Measurements from ENCODE around the gene RARA.
A peak's percentile ranks its signal among the peaks of the same experiment; 100 is the strongest.

The RARA gene

DNA sequence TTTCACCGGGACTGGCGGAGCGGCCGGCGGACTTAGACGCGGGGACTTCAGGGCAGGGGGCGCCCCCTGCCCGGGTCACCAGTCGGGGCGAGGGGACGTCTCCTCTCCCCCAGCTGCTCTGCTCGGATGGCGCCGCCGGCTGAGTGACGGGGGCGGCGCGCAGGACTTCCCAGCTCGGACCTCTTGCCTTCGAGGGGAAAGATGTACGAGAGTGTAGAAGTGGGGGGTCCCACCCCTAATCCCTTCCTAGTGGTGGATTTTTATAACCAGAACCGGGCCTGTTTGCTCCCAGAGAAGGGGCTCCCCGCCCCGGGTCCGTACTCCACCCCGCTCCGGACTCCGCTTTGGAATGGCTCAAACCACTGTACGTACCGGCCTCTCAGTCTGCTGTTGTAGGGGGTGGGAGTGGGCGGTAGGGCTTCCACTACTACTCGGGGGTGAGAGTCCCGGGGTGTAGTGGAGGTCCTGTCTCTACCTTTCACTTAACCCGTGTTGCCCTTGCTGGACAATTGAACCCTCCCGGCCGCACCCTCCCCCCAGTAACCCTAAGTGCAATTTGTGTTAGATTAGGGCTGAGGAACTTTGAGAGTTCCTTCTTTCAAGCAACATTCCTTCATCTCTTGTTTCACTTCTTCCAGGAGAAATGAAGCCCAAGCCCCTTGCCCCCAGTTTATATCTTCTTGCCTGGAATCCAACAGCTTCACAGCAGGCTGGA, 33.7 kb downstream of the RARA start:
- no peak for DNase-seq (ENCODE audit: low read depth)
- TF ChIP-seq, protein P1, sequence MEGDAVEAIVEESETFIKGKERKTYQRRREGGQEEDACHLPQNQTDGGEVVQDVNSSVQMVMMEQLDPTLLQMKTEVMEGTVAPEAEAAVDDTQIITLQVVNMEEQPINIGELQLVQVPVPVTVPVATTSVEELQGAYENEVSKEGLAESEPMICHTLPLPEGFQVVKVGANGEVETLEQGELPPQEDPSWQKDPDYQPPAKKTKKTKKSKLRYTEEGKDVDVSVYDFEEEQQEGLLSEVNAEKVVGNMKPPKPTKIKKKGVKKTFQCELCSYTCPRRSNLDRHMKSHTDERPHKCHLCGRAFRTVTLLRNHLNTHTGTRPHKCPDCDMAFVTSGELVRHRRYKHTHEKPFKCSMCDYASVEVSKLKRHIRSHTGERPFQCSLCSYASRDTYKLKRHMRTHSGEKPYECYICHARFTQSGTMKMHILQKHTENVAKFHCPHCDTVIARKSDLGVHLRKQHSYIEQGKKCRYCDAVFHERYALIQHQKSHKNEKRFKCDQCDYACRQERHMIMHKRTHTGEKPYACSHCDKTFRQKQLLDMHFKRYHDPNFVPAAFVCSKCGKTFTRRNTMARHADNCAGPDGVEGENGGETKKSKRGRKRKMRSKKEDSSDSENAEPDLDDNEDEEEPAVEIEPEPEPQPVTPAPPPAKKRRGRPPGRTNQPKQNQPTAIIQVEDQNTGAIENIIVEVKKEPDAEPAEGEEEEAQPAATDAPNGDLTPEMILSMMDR (IDR thresholded peaks at IDR 0.05; ENCODE audit: insufficient read depth, low read depth, low read length, missing control alignments) = no peak
- H3K4me3 ChIP-seq (ENCODE audit: low read length) = peak overlapping the region; percentile 52

DNA sequence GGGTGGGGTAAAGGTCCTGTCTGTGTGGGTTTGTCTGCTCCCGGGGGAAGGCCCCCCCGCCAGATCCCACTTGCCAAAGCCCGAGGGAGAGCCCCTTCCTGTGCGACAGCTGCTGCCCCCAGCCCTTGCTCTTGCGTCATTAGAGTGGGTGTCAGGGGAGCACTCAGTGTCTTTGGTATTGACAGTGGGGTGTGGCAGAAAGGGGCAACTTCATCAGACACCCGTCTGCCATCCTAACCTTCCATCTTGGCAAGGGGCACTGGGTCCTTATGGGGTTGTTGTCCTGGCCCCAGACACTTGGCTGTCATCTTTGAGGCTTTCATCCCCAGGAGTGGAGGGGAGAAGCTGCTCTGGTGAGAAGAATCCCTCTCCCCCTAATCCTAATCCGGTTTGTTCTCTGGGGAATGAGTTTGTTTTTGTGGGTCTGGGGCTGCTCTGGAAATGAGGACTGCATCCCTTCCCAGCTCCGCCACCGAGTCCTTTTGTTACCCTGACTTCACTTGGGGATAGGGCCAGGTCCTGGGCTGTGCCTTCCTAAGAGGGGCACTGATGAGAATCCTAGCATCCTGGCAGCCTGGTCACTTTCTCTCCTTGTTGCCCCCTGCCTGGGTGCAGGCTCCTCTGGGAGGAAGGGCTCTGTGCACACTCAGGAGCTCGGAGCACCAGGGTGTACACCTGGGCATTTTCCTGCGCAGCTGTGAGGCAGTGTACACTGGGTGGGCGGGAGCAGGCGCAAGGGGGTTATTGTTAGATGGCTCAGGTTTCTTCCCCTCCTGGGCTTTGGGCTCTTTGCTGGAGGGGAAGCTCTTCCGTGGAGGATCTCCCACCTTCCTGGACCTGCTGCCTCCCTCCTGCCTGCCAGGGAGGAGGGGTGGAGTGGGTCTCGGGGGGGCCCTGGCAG, 34.5 kb downstream of the RARA start:
- TF ChIP-seq, protein P1 (IDR thresholded peaks at IDR 0.05; ENCODE audit: insufficient read depth, low read depth, low read length, missing control alignments) = no peak
- no peak overlapping the region for H3K4me3 ChIP-seq (ENCODE audit: low read length)
- DNase-seq (ENCODE audit: low read depth) = no peak

DNA sequence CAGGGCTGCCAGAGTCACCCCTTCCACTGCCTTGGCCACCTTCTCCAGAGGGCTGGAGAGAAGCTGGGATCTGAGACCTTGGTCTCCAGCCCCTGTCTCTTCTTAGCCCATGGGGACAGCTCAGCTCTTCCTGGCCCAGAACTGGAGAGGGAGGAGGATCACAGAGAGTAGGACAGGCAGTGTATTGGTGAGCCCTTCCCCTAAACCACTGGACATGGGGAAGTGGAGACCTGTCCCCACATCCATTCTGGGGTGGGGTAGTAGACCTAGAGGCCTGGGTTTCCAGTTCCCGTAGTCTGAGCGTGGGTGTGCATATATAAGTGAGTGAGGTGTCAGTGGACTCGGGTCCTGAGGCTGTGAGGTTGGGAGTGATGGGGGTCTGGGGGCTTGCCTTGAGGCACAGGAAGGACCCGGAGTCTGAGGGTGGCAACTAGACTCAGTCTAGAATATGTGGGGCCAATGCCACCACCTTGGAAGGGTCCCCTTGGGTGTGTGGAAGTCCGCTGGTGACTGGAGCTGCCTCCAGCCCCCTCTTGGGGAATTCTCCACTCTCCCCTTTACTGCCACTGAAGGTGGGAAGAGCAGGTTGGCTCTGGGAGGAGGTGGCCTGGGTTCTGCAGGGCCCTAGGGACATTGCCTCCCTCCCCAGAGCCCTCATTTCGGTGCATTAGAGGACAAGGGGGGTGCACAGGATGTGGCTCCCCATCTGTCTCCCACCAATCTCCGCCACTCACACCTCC, 35.6 kb downstream of the RARA start:
- DNase-seq (ENCODE audit: low read depth) = no peak
- peak overlapping the region; percentile 32 for H3K4me3 ChIP-seq (ENCODE audit: low read length)
- TF ChIP-seq, protein P1 (IDR thresholded peaks at IDR 0.05; ENCODE audit: insufficient read depth, low read depth, low read length, missing control alignments) = no peak

- H3K4me3 ChIP-seq (ENCODE audit: low read length) = peak overlapping the region; percentile 32
- peak; percentile 58 for DNase-seq (ENCODE audit: low read depth)
- TF ChIP-seq, protein P1 (IDR thresholded peaks at IDR 0.05; ENCODE audit: insufficient read depth, low read depth, low read length, missing control alignments) = no peak
Measured at GRCh38 chr17:40345161-40345993, 36.4 kb downstream of the RARA start.

DNA sequence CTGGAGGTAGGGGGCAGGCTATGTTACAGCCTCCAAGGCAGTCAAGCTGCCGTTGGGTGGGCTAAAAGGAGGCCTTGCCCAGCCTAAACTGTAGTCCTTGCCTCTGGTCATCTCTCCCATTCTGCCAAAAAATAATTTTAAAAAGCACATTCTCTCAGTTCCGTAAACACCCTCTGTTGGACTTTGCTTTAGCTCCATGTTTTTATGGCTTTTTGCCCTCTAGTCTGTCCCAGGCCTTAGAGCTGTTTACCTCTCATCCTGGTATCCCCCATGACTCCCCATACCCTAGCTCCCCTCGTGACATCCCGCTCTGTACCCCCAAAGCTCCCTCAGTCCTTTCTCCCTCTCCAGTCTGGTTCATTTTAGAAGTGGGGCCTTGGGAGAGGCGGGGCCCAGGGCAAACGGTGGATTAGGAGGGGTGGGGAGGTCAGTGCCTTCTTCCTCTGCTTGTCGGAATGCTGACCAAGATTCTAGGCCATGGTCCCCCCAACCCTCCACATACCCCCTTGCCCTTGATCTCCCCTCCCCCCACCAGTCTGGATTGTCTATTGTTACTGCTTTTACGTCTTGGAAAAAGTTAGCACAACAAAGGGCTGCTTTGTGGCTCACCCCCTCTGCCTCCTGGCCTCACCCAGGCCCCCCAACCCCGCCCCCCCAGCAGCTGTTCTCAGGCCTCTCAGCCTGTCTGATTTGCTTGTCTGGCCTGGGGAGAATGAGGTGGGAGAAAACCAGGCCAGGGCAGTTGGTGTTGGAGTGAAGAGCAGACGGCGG, 37.2 kb downstream of the RARA start:
- TF ChIP-seq, protein P1 (IDR thresholded peaks at IDR 0.05; ENCODE audit: insufficient read depth, low read depth, low read length, missing control alignments) = no peak
- no peak overlapping the region for H3K4me3 ChIP-seq (ENCODE audit: low read length)
- DNase-seq (ENCODE audit: low read depth) = no peak

All from epithelial cell of esophagus (primary cell).